Astrocyte (in vitro differentiated cells and primary cell): ENCODE results near the gene NGFR. TPM values are rescaled to one million over a fixed set of nuclear protein-coding genes. Genes with fewer than 3 reads are reported as not detected.
A peak's percentile ranks its signal among the peaks of the same experiment; 100 is the strongest.

Experiments used
- DNase-seq: peaks from one replicate; pipeline ENCODE4 v3.0.0-alpha.2; 2010; ENCODE audit warnings: low read depth
- FAIRE-seq: peaks from 2 replicates; lab custom pipeline; 2011; peaks lifted over from hg19 to GRCh38; lab: Jason Lieb, UNC
- H2AFZ ChIP-seq: 2 replicates; pipeline ENCODE4 v1.6.0; 2012; ENCODE audit warnings: low read depth, low read length, inconsistent platforms
- H3K27ac ChIP-seq: 2 replicates; pipeline ENCODE4 v1.5.1; 2011; ENCODE audit warnings: low read depth, low read length, inconsistent platforms
- H3K27me3 ChIP-seq: 2 replicates; pipeline ENCODE4 v1.6.0; 2011; ENCODE audit warnings: low read length, inconsistent platforms; ENCODE audit not compliant: insufficient read depth
- H3K36me3 ChIP-seq: 2 replicates; pipeline ENCODE4 v1.5.1; 2011; ENCODE audit warnings: low read length, inconsistent platforms; ENCODE audit not compliant: insufficient read depth
- H3K4me1 ChIP-seq: 2 replicates; pipeline ENCODE4 v1.5.1; 2011; ENCODE audit warnings: low read length, inconsistent platforms; ENCODE audit not compliant: insufficient read depth
- H3K4me2 ChIP-seq: 2 replicates; pipeline ENCODE4 v1.6.0; 2012; ENCODE audit warnings: low read length, inconsistent platforms
- H3K4me3 ChIP-seq: 2 replicates; pipeline ENCODE4 v1.5.1; 2011; ENCODE audit warnings: low read depth, mild to moderate bottlenecking, low read length, inconsistent platforms; ENCODE audit not compliant: insufficient read depth
- H3K79me2 ChIP-seq: 2 replicates; pipeline ENCODE4 v1.6.0; 2012; ENCODE audit warnings: mild to moderate bottlenecking, low read length, inconsistent platforms; ENCODE audit not compliant: insufficient read depth
- H3K9ac ChIP-seq: 2 replicates; pipeline ENCODE4 v1.6.0; 2012; ENCODE audit warnings: mild to moderate bottlenecking, low read length, inconsistent platforms
- H3K9me3 ChIP-seq: 2 replicates; pipeline ENCODE4 v1.5.1; 2012; ENCODE audit warnings: low read depth, mild to moderate bottlenecking, low read length, inconsistent platforms; ENCODE audit not compliant: insufficient read depth
- H4K20me1 ChIP-seq: 2 replicates; pipeline ENCODE4 v1.6.0; 2012; ENCODE audit warnings: low read length, inconsistent platforms; ENCODE audit not compliant: insufficient read depth
- H3K27ac Mint-ChIP-seq: one replicate; pipeline ENCODE4 v1.8.0; 2021; ENCODE audit warnings: mild to moderate bottlenecking, mixed read lengths; ENCODE audit not compliant: unreplicated experiment
- H3K27me3 Mint-ChIP-seq: one replicate; pipeline ENCODE4 v1.8.0; 2021; ENCODE audit warnings: low read depth, mixed read lengths; ENCODE audit not compliant: unreplicated experiment
- H3K36me3 Mint-ChIP-seq: one replicate; pipeline ENCODE4 v1.8.0; 2021; ENCODE audit warnings: low read depth, mixed read lengths; ENCODE audit not compliant: unreplicated experiment
- H3K4me1 Mint-ChIP-seq: one replicate; pipeline ENCODE4 v1.8.0; 2021; ENCODE audit warnings: low read depth, mixed read lengths; ENCODE audit not compliant: unreplicated experiment
- H3K4me3 Mint-ChIP-seq: one replicate; pipeline ENCODE4 v1.8.0; 2021; ENCODE audit warnings: mild to moderate bottlenecking, moderate library complexity, mixed read lengths; ENCODE audit not compliant: unreplicated experiment
- H3K9me3 Mint-ChIP-seq: one replicate; pipeline ENCODE4 v1.8.0; 2021; ENCODE audit warnings: mild to moderate bottlenecking, mixed read lengths; ENCODE audit not compliant: unreplicated experiment
- CTCF ChIP-seq: IDR thresholded peaks from 2 replicates; pipeline ENCODE4 v1.5.1; 2011; ENCODE audit warnings: low read depth, mild to moderate bottlenecking, inconsistent platforms, low read length, moderate library complexity; ENCODE audit not compliant: insufficient read depth
- EZH2 ChIP-seq: IDR thresholded peaks from 2 replicates; pipeline ENCODE4 v1.6.1; 2012; ENCODE audit warnings: mild to moderate bottlenecking, low read length, inconsistent platforms; ENCODE audit not compliant: insufficient read depth
- total RNA-seq: library from RNA; stranded (reverse); gene quantifications from 2 replicates; pipeline ENCODE4 v1.2.1, GENCODE V29; 2021

Gene NGFR
- total RNA-seq, 1 donor from 2014 or later = 0.64 TPM

- no peaks in the 10 kb centered on the region for H3K79me2 ChIP-seq
- peaks cover 2% of the 10 kb centered on the region for H3K4me1 ChIP-seq
- Mint-ChIP-seq H3K9me3 (peaks cover 14% of the 10 kb centered on the region), H3K27me3 (peaks cover 88% of the 10 kb centered on the region), H3K4me3 (no peak overlapping the region), H3K27ac (no peak overlapping the region), H3K4me1 (peaks cover 9% of the 10 kb centered on the region), H3K36me3 (peaks cover 5% of the 10 kb centered on the region)
- H3K9me3 ChIP-seq = no peaks in the 10 kb centered on the region
- TF ChIP-seq EZH2 (peak; percentile 66), CTCF (no peak)
- no peaks in the 10 kb centered on the region for H3K36me3 ChIP-seq
- peak overlapping the region; percentile 35 for H3K9ac ChIP-seq
- H2AFZ ChIP-seq = peak overlapping the region; percentile 63
- FAIRE-seq (no peak), DNase-seq (peak; percentile 11)
- H3K4me3 ChIP-seq = peak overlapping the region; percentile 39
- no peaks in the 10 kb centered on the region for H4K20me1 ChIP-seq
- peak overlapping the region; percentile 82 for H3K4me2 ChIP-seq
- peaks cover 66% of the 10 kb centered on the region for H3K27me3 ChIP-seq
- no peak overlapping the region for H3K27ac ChIP-seq
Observed at GRCh38 chr17:49469831-49470810, 25.0 kb upstream of the NGFR start.

- Mint-ChIP-seq H3K4me3 (no peak overlapping the region), H3K36me3 (peaks cover 11% of the 10 kb centered on the region), H3K27ac (no peak overlapping the region), H3K9me3 (peaks cover 21% of the 10 kb centered on the region), H3K27me3 (peaks cover 91% of the 10 kb centered on the region), H3K4me1 (peaks cover 9% of the 10 kb centered on the region)
- no peak for DNase-seq
- no peak overlapping the region for H3K4me2 ChIP-seq
- no peaks in the 10 kb centered on the region for H3K36me3 ChIP-seq
- TF ChIP-seq EZH2 (no peak), CTCF (no peak)
- H3K4me1 ChIP-seq = peaks cover 2% of the 10 kb centered on the region
- H3K79me2 ChIP-seq = no peaks in the 10 kb centered on the region
- no peaks in the 10 kb centered on the region for H4K20me1 ChIP-seq
- peaks cover 3% of the 10 kb centered on the region for H3K9me3 ChIP-seq
- no peak overlapping the region for H3K4me3 ChIP-seq
- H3K27me3 ChIP-seq = peaks cover 64% of the 10 kb centered on the region
- no peak for FAIRE-seq
- no peak overlapping the region for H2AFZ ChIP-seq
- no peak overlapping the region for H3K9ac ChIP-seq
- H3K27ac ChIP-seq = no peak overlapping the region
Observed at GRCh38 chr17:49471089-49471683, 23.9 kb upstream of the NGFR start.
